DOHH2 (cell line): Measurements from ENCODE around the gene GIGYF2.
"Not testable (repeated sequence)": the region's sequence is repeated elsewhere in the genome, so short reads cannot be mapped to it uniquely, and the experiment has no call there.

Experiments
- H3F3A ChIP-seq: fragments of 200-600 bp; sonication (generic), shearing (Covaris generic); 2 replicates; pipeline ENCODE4 v1.6.0; 2016; ENCODE audit warnings: antibody characterized with exemption, mild to moderate bottlenecking; ENCODE audit not compliant: control insufficient read depth, insufficient read depth
- H3K27ac ChIP-seq: fragments of 200-600 bp; sonication (generic); 2 replicates; pipeline ENCODE4 v1.5.1; 2014; ENCODE audit warnings: low read depth, mild to moderate bottlenecking, low read length, moderate library complexity
- H3K27me3 ChIP-seq: fragments of 200-600 bp; sonication (generic); 2 replicates; pipeline ENCODE4 v1.6.1; 2014; ENCODE audit warnings: mild to moderate bottlenecking, low read length, mixed read lengths; ENCODE audit not compliant: control insufficient read depth
- H3K36me3 ChIP-seq: fragments of 200-600 bp; sonication (generic); 2 replicates; pipeline ENCODE4 v1.6.1; 2014; ENCODE audit warnings: mild to moderate bottlenecking, low read length, moderate library complexity, mixed read lengths; ENCODE audit not compliant: control insufficient read depth
- H3K4me1 ChIP-seq: fragments of 200-600 bp; sonication (generic); 2 replicates; pipeline ENCODE4 v1.6.1; 2014; ENCODE audit warnings: mild to moderate bottlenecking, low read length, mixed read lengths; ENCODE audit not compliant: control insufficient read depth
- H3K4me2 ChIP-seq: fragments of 200-600 bp; sonication (generic); 2 replicates; pipeline ENCODE4 v1.6.0; 2014; ENCODE audit warnings: mild to moderate bottlenecking, low read length, moderate library complexity
- H3K4me3 ChIP-seq: fragments of 200-600 bp; sonication (generic); 2 replicates; pipeline ENCODE4 v1.5.1; 2014; ENCODE audit warnings: mild to moderate bottlenecking, low read length, mixed read lengths
- H3K79me2 ChIP-seq: fragments of 200-600 bp; sonication (generic); 2 replicates; pipeline ENCODE4 v1.6.1; 2014; ENCODE audit warnings: mild to moderate bottlenecking, low read length, mixed read lengths; ENCODE audit not compliant: control insufficient read depth
- H3K9me2 ChIP-seq: fragments of 200-600 bp; sonication (generic); replicated peaks from 2 replicates; pipeline ENCODE4 v1.6.1; 2014; ENCODE audit warnings: mild to moderate bottlenecking, low read length, mixed read lengths; ENCODE audit not compliant: control insufficient read depth
- H3K9me3 ChIP-seq: fragments of 200-600 bp; sonication (generic); 2 replicates; pipeline ENCODE4 v1.6.1; 2014; ENCODE audit warnings: antibody characterized with exemption, low read length, mixed read lengths; ENCODE audit not compliant: control insufficient read depth, insufficient read depth
- H4K20me1 ChIP-seq: fragments of 200-600 bp; sonication (generic); 2 replicates; pipeline ENCODE4 v1.6.0; 2014; ENCODE audit warnings: low read depth, mild to moderate bottlenecking, antibody characterized with exemption, low read length, moderate library complexity; ENCODE audit not compliant: control insufficient read depth, insufficient read depth
- EZH2phosphoT487 ChIP-seq: fragments of 200-600 bp; sonication (generic); IDR thresholded peaks from 2 replicates; pipeline ENCODE4 v1.6.1; 2017; ENCODE audit warnings: borderline replicate concordance, mild to moderate bottlenecking, antibody characterized with exemption, low read length, moderate library complexity, mixed read lengths
- TF ChIP-seq, protein P1 (sequence below): fragments of 200-600 bp; sonication (generic); IDR thresholded peaks from one replicate; pipeline ENCODE4 v1.5.1; 2014; ENCODE audit warnings: antibody characterized with exemption, mild to moderate bottlenecking, low read depth, low read length; ENCODE audit not compliant: poor library complexity, severe bottlenecking

The GIGYF2 gene

GRCh38 chr2:232689152-232689910 lies 7.8 kb upstream of the GIGYF2 start:
- Histone ChIP-seq H3K4me1 (no peaks in the 10 kb centered on the region), H4K20me1 (no peaks in the 10 kb centered on the region), H3K79me2 (no peaks in the 10 kb centered on the region), H3K4me2 (no peak overlapping the region), H3K27me3 (peaks cover 4% of the 10 kb centered on the region; the same call in 1 of the 2 replicates), H3K4me3 (no peak overlapping the region), H3K9me3 (no peaks in the 10 kb centered on the region), H3K36me3 (no peaks in the 10 kb centered on the region), H3K9me2 (no peaks in the 10 kb centered on the region), H3F3A (no peaks in the 10 kb centered on the region), H3K27ac (no peak overlapping the region)
- TF ChIP-seq, protein P1, sequence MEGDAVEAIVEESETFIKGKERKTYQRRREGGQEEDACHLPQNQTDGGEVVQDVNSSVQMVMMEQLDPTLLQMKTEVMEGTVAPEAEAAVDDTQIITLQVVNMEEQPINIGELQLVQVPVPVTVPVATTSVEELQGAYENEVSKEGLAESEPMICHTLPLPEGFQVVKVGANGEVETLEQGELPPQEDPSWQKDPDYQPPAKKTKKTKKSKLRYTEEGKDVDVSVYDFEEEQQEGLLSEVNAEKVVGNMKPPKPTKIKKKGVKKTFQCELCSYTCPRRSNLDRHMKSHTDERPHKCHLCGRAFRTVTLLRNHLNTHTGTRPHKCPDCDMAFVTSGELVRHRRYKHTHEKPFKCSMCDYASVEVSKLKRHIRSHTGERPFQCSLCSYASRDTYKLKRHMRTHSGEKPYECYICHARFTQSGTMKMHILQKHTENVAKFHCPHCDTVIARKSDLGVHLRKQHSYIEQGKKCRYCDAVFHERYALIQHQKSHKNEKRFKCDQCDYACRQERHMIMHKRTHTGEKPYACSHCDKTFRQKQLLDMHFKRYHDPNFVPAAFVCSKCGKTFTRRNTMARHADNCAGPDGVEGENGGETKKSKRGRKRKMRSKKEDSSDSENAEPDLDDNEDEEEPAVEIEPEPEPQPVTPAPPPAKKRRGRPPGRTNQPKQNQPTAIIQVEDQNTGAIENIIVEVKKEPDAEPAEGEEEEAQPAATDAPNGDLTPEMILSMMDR = no peak
- TF ChIP-seq EZH2phosphoT487 = no peak

DNA sequence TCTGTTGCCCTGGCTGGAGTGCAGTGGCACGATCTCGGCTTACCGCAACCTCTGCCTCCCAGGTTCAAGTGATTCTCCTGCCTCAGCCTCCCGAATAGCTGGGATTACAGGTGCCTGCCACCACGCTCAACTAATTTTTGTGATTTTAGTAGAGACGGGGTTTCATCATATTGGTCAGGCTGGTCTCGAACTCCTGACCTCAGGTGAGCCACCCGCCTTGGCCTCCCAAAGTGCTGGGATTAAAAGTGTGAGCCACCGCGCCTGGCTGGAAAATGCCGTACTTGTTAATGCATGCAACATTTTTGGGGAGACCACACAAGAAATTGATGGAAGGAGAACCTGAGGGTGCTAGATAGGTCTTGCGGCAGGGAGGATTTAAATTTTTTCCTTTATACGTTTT lies 6.0 kb upstream of the GIGYF2 start:
- H3F3A ChIP-seq, H3K79me2 ChIP-seq, H3K4me1 ChIP-seq, H3K27ac ChIP-seq, H3K9me2 ChIP-seq, H4K20me1 ChIP-seq, H3K4me2 ChIP-seq, H3K4me3 ChIP-seq, H3K27me3 ChIP-seq, H3K9me3 ChIP-seq, H3K36me3 ChIP-seq: not testable (repeated sequence)

- no peaks in the 10 kb centered on the region for H3F3A ChIP-seq
- H3K9me3 ChIP-seq = no peaks in the 10 kb centered on the region
- H3K27ac ChIP-seq = no peak overlapping the region
- H3K4me2 ChIP-seq = no peak overlapping the region
- TF ChIP-seq, protein P1 = no peak
- no peak for TF ChIP-seq EZH2phosphoT487
- H4K20me1 ChIP-seq = 0 out of 2 replicates have a peak, but pooled peaks cover under 1% of the 10 kb centered on the region
- peaks cover 9% of the 10 kb centered on the region for H3K4me1 ChIP-seq
- H3K9me2 ChIP-seq = no peaks in the 10 kb centered on the region
- peaks cover 4% of the 10 kb centered on the region; the same call in 1 of the 2 replicates for H3K27me3 ChIP-seq
- peaks cover 8% of the 10 kb centered on the region for H3K36me3 ChIP-seq
- peaks cover 12% of the 10 kb centered on the region for H3K79me2 ChIP-seq
- H3K4me3 ChIP-seq = no peak overlapping the region
Observed at GRCh38 chr2:232693344-232693743, 3.8 kb upstream of the GIGYF2 start.

DNA sequence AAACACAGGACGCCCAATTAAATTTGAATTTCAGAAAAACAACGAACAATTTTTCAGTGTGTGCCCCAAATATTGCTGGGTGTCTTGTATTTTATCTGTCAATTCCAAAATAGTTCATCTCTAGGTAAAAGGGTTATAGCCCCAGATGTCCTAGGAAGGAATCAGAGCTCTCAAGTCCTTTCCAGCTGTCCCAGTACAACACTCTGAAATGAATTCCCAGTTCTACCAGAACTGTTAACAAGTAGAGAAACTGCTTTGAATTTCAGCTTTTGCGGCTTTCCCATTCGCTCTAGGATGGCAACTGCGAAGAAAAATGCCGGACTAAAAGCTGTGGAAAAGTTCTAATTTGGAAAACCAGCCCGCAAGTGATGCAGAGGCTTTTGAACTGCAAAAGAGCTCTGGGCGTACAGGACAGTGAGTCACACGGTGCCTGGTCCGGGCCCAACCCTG lies 497 bp upstream of the GIGYF2 start:
- Histone ChIP-seq H3K4me3 (peak overlapping the region; percentile 91), H3K36me3 (peaks cover 31% of the 10 kb centered on the region), H3K27ac (no peak overlapping the region), H3K9me2 (no peaks in the 10 kb centered on the region), H3K9me3 (no peaks in the 10 kb centered on the region), H3K79me2 (peaks cover 44% of the 10 kb centered on the region), H3K4me1 (peaks cover 28% of the 10 kb centered on the region), H4K20me1 (peaks cover 8% of the 10 kb centered on the region; the same call in 1 of the 2 replicates), H3K27me3 (peaks cover 4% of the 10 kb centered on the region; the same call in 1 of the 2 replicates), H3F3A (no peaks in the 10 kb centered on the region), H3K4me2 (peak overlapping the region; percentile 80)
- TF ChIP-seq EZH2phosphoT487 = no peak
- TF ChIP-seq, protein P1 = no peak
